ENCODE results near the gene FUZ.

FUZ gene

GRCh38 chr19:49801966-49802661 lies 11.0 kb downstream of the FUZ start:
- TF ChIP-seq CTCF (IDR thresholded peaks at IDR 0.05; ENCODE audit: insufficient read depth, low read length, missing control alignments) = peak; percentile 46
- ChIA-PET POLR2A (no interaction called here), CTCF (no interaction called here)
- peak overlapping the region; percentile 59 for H3K4me3 ChIP-seq (ENCODE audit: low read depth, low read length)
- DNase-seq (ENCODE audit: low read depth, low spot score) = no peak

- H3K4me3 ChIP-seq (ENCODE audit: low read depth, low read length) = peak overlapping the region; percentile 59
- DNase-seq (ENCODE audit: low read depth, low spot score) = no peak
- CTCF ChIA-PET = no interaction called here
- POLR2A ChIA-PET = no interaction called here
- no peak for TF ChIP-seq CTCF (IDR thresholded peaks at IDR 0.05; ENCODE audit: insufficient read depth, low read length, missing control alignments)
Observed at GRCh38 chr19:49801401-49801888, 11.6 kb downstream of the FUZ start.

- no peak for TF ChIP-seq CTCF (IDR thresholded peaks at IDR 0.05; ENCODE audit: insufficient read depth, low read length, missing control alignments)
- no peak overlapping the region for H3K4me3 ChIP-seq (ENCODE audit: low read depth, low read length)
- no peak for DNase-seq (ENCODE audit: low read depth, low spot score)
- ChIA-PET CTCF (interaction anchor here (0.7 kb wide), 1 partner anchor 128 kb away, joined by 4 read pairs; no protein-coding TSS in a partner anchor), POLR2A (no interaction called here)
Observed at GRCh38 chr19:49800771-49801170, 12.3 kb downstream of the FUZ start.

GRCh38 chr19:49799798-49800376 lies 13.2 kb downstream of the FUZ start:
- ChIA-PET CTCF (no interaction called here), POLR2A (no interaction called here)
- DNase-seq (ENCODE audit: low read depth, low spot score) = no peak
- no peak for TF ChIP-seq CTCF (IDR thresholded peaks at IDR 0.05; ENCODE audit: insufficient read depth, low read length, missing control alignments)
- no peak overlapping the region for H3K4me3 ChIP-seq (ENCODE audit: low read depth, low read length)

- TF ChIP-seq CTCF (IDR thresholded peaks at IDR 0.05; ENCODE audit: insufficient read depth, low read length, missing control alignments) = no peak
- ChIA-PET POLR2A (no interaction called here), CTCF (no interaction called here)
Observed at GRCh38 chr19:49799271-49799797, 13.8 kb downstream of the FUZ start.

GRCh38 chr19:49798574-49798973 lies 14.5 kb downstream of the FUZ start:
- CTCF ChIA-PET = no interaction called here
- POLR2A ChIA-PET = no interaction called here
- H3K4me3 ChIP-seq (ENCODE audit: low read depth, low read length) = no peak overlapping the region

More at GRCh38 chr19:49799271-49799797, 13.8 kb downstream of the FUZ start:
- no peak for DNase-seq (ENCODE audit: low read depth, low spot score)
- H3K4me3 ChIP-seq (ENCODE audit: low read depth, low read length) = no peak overlapping the region

More at GRCh38 chr19:49798574-49798973, 14.5 kb downstream of the FUZ start:
- no peak for TF ChIP-seq CTCF (IDR thresholded peaks at IDR 0.05; ENCODE audit: insufficient read depth, low read length, missing control alignments)
- DNase-seq (ENCODE audit: low read depth, low spot score) = no peak
